Stimulated activated naive CD8-positive, alpha-beta T cell treated with anti-CD3 and anti-CD28 coated beads, Interleukin-15, Interleukin-2, amounts not matched to agents 100 ng/mL and 50 ng/mL, for 24 hours (primary cell): Measurements from ENCODE around the gene LRMDA.
"Not testable (repeated sequence)": the region's sequence is repeated elsewhere in the genome, so short reads cannot be mapped to it uniquely, and the experiment has no call there.

Experiments
- H3K27ac Mint-ChIP-seq: one replicate; pipeline ENCODE4 v1.8.0; 2021; ENCODE audit warnings: mild to moderate bottlenecking, mixed read lengths
- H3K27me3 Mint-ChIP-seq: one replicate; pipeline ENCODE4 v1.8.0; 2021; ENCODE audit warnings: mixed read lengths
- H3K36me3 Mint-ChIP-seq: one replicate; pipeline ENCODE4 v1.8.0; 2021; ENCODE audit warnings: low read depth, mixed read lengths
- H3K4me1 Mint-ChIP-seq: one replicate; pipeline ENCODE4 v1.8.0; 2021; ENCODE audit warnings: low read depth, mixed read lengths
- H3K4me3 Mint-ChIP-seq: one replicate; pipeline ENCODE4 v1.8.0; 2021; ENCODE audit warnings: mild to moderate bottlenecking, mixed read lengths
- H3K9me3 Mint-ChIP-seq: one replicate; pipeline ENCODE4 v1.8.0; 2021; ENCODE audit warnings: mixed read lengths

The LRMDA gene

DNA sequence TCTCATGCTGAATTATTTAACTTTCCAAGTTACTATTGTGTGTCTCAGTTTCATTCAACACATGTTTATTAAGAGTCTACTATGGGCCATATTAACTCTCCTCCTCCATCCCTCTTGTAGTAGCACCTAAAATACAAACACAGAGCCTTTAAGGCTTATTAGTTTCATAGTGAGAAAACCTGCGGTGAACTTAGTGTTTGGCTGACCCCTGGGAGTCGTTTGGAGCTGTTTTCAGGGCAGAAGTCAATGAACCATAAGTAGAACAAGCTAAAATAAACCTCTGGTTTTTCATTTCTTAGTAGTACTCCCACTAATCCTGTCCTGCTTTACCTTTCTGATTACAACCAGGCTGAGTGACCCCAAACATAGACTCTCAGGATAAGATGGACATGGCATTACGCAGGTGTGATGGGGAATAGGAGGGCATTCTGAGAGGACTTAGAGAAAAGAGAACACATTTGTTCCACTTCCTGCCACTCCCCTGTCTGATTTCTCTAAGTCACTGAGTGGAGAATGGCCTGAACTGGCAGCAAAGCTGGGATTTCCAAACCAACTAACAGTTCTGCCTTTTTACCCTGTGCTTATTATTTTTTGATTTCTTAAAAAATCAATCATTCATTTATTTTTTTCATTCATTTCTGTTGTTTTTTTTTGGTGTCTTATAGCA is 74.5 kb downstream of the LRMDA start:
- Mint-ChIP-seq H3K4me3 (no peak overlapping the region), H3K27me3 (peaks cover 5% of the 10 kb centered on the region), H3K27ac (no peak overlapping the region)

GRCh38 chr10:75506930-75507329 is 75.5 kb downstream of the LRMDA start:
- H3K27me3 Mint-ChIP-seq, result peaks cover 5% of the 10 kb centered on the region
- peaks cover 3% of the 10 kb centered on the region for H3K4me1 Mint-ChIP-seq
- H3K36me3 Mint-ChIP-seq, result no peaks in the 10 kb centered on the region
- H3K4me3 Mint-ChIP-seq, result no peak overlapping the region
- H3K27ac Mint-ChIP-seq, result no peak overlapping the region
- no peaks in the 10 kb centered on the region for H3K9me3 Mint-ChIP-seq

More for the DNA sequence above, 74.5 kb downstream of the LRMDA start:
- Mint-ChIP-seq H3K36me3 (no peaks in the 10 kb centered on the region), H3K4me1 (peaks cover 3% of the 10 kb centered on the region), H3K9me3 (no peaks in the 10 kb centered on the region)

DNA sequence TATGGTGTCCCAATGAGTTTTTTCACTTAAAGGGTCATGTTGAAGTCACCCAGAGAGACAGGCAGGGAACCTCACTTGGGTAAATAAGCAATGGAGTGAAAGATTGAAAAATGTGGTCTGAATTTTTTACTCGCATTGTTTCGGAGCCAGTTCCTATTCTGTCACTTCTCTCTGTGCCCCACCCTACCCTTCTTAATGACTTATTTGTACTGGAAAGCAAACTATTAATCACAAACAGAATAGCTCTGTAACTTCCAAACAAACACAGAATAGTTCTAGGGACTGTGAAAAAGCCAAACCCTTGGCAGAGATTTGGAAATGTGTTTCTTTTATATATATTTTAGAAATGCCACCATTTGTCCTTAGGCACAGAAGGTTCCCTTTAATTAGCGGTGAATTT is 76.0 kb downstream of the LRMDA start:
- Mint-ChIP-seq H3K4me1 (peaks cover 3% of the 10 kb centered on the region), H3K36me3 (no peaks in the 10 kb centered on the region), H3K4me3 (no peak overlapping the region), H3K9me3 (no peaks in the 10 kb centered on the region), H3K27ac (no peak overlapping the region), H3K27me3 (peaks cover 7% of the 10 kb centered on the region)

DNA sequence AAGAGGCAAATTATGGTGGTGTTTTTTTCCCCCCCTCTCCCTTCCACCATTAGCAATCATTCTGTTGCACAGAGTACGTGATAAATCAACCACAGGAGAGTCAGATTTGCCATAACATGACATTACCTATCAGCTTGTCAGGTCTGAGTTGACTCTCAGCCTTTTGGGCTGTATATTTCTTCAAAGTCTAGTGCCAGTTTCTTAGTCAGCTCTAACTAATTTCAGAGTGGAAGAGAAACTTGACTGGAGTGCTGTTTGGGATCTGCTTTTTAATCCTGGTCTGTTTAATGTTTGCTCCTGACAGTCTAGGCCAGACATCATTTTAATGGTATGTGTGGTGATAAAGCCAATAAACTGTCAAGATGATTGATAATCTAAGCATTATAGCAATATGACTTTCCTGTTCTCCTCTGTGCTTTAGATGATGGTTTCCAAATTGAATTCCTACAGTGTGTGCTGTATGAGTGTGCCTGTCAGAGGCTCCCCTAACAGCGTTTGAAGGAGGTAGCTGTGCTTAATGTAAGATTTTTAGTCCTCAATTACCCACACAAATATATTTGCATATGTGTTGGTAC is 76.9 kb downstream of the LRMDA start:
- Mint-ChIP-seq H3K9me3 (no peaks in the 10 kb centered on the region), H3K4me3 (no peak overlapping the region), H3K27ac (no peak overlapping the region), H3K27me3 (peaks cover 12% of the 10 kb centered on the region), H3K4me1 (peaks cover 3% of the 10 kb centered on the region), H3K36me3 (no peaks in the 10 kb centered on the region)

- no peaks in the 10 kb centered on the region for H3K9me3 Mint-ChIP-seq
- no peak overlapping the region for H3K4me3 Mint-ChIP-seq
- peaks cover 3% of the 10 kb centered on the region for H3K4me1 Mint-ChIP-seq
- H3K27ac Mint-ChIP-seq, result no peak overlapping the region
- H3K36me3 Mint-ChIP-seq, result no peaks in the 10 kb centered on the region
- H3K27me3 Mint-ChIP-seq, result peaks cover 14% of the 10 kb centered on the region
Measured at GRCh38 chr10:75508814-75509306, 77.4 kb downstream of the LRMDA start.

DNA sequence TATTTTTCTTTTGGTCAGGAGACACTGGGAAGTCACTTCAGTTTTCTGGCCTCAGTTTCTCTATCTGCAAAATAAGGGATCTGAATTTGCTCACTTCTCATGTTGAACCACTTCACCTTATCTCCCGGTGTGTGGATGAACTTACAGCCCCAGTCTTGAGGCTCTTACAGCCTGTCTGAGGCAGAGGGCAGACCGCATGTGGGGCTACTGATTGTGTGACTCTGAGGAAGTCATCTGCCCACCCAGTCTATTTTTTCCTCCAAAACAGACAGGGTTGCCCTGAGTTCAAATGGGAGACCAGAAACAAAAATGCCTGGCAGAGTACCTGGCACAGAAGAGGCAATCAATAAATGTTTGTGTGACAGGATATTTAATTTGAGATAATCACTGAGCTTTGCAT is 78.3 kb downstream of the LRMDA start:
- Mint-ChIP-seq H3K4me3 (no peak overlapping the region), H3K4me1 (peaks cover 3% of the 10 kb centered on the region), H3K36me3 (no peaks in the 10 kb centered on the region)

GRCh38 chr10:75511011-75511410 is 79.6 kb downstream of the LRMDA start:
- H3K4me1 Mint-ChIP-seq, result peaks cover 3% of the 10 kb centered on the region
- H3K4me3 Mint-ChIP-seq, result no peak overlapping the region
- no peak overlapping the region for H3K27ac Mint-ChIP-seq
- peaks cover 3% of the 10 kb centered on the region for H3K9me3 Mint-ChIP-seq
- no peaks in the 10 kb centered on the region for H3K36me3 Mint-ChIP-seq
- peaks cover 12% of the 10 kb centered on the region for H3K27me3 Mint-ChIP-seq

More for the DNA sequence above, 78.3 kb downstream of the LRMDA start:
- Mint-ChIP-seq H3K9me3 (no peaks in the 10 kb centered on the region), H3K27ac (no peak overlapping the region), H3K27me3 (peaks cover 14% of the 10 kb centered on the region)

DNA sequence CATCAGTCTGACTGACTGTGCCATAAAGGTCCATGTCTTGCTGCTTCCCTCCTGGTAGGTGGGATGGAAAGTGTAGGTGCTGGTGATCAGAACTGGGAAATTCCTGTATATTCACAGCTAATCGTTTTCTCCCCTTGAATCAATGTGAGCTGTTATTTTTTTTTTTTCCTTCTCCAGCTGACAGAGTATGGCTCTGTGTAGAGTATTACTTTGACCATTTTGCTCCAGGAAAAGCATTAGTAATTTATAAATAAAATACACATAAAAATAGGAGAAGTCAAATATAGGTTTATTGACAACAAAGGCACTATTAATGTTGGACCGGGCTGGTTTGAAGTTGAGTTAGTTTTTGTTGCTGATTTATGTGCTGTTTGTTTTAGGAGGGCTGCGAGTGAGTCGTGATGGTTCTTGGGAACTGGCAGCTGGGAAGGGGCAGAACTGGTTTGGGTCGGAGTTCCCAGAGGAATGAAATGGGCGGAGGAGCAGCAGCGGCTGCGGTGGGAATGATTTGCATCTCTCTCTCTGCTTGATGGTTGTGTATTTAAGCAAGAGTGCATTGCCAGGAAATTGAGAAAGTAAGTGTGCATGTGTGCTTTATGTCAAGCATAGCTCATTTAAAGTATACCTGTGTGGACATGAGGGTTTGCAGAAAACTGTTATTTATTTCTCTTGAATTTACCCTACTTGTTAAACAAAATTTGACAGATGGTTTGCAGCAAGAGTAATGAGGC is 80.9 kb downstream of the LRMDA start:
- H3K36me3 Mint-ChIP-seq, result no peaks in the 10 kb centered on the region
- peaks cover 12% of the 10 kb centered on the region for H3K27me3 Mint-ChIP-seq
- peaks cover 3% of the 10 kb centered on the region for H3K9me3 Mint-ChIP-seq
- peaks cover 7% of the 10 kb centered on the region for H3K4me1 Mint-ChIP-seq
- H3K27ac Mint-ChIP-seq, result no peak overlapping the region
- no peak overlapping the region for H3K4me3 Mint-ChIP-seq

GRCh38 chr10:75513292-75513885 is 82.0 kb downstream of the LRMDA start:
- Mint-ChIP-seq H3K36me3 (no peaks in the 10 kb centered on the region), H3K4me3 (no peak overlapping the region), H3K27me3 (peaks cover 12% of the 10 kb centered on the region), H3K4me1 (peaks cover 7% of the 10 kb centered on the region), H3K9me3 (peaks cover 3% of the 10 kb centered on the region), H3K27ac (no peak overlapping the region)

- Mint-ChIP-seq H3K27ac (no peak overlapping the region), H3K27me3 (peaks cover 21% of the 10 kb centered on the region), H3K4me3 (no peak overlapping the region), H3K9me3 (peaks cover 3% of the 10 kb centered on the region), H3K36me3 (no peaks in the 10 kb centered on the region), H3K4me1 (peaks cover 4% of the 10 kb centered on the region)
Measured at GRCh38 chr10:75514830-75515229, 83.4 kb downstream of the LRMDA start.

DNA sequence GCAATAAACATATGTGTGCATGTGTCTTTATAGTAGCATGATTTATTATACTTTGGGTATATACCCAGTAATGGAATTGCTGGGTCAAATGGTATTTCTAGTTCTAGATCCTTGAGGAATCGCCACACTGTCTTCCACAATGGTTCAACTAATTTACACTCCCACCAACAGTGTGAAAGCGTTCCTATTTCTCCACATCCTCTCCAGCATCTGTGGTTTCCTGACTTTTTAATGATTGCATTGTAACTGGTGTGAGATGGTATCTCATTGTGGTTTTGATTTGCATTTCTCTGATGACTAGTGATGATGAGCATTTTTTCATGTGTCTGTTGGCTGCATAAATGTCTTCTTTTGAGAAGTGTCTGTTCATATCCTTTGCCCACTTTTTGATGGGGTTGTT is 84.7 kb downstream of the LRMDA start:
- not testable (repeated sequence) for H3K36me3 Mint-ChIP-seq, H3K4me3 Mint-ChIP-seq, H3K9me3 Mint-ChIP-seq, H3K4me1 Mint-ChIP-seq, H3K27ac Mint-ChIP-seq
- H3K27me3 Mint-ChIP-seq, result peaks cover 28% of the 10 kb centered on the region

GRCh38 chr10:75519213-75519612 is 87.8 kb downstream of the LRMDA start:
- H3K27me3 Mint-ChIP-seq, result peaks cover 21% of the 10 kb centered on the region
- not testable (repeated sequence) for H3K27ac Mint-ChIP-seq, H3K9me3 Mint-ChIP-seq

GRCh38 chr10:75521194-75521829 is 89.9 kb downstream of the LRMDA start:
- H3K36me3 Mint-ChIP-seq, result not testable (repeated sequence)

More at GRCh38 chr10:75519213-75519612, 87.8 kb downstream of the LRMDA start:
- not testable (repeated sequence) for H3K4me1 Mint-ChIP-seq, H3K4me3 Mint-ChIP-seq, H3K36me3 Mint-ChIP-seq

DNA sequence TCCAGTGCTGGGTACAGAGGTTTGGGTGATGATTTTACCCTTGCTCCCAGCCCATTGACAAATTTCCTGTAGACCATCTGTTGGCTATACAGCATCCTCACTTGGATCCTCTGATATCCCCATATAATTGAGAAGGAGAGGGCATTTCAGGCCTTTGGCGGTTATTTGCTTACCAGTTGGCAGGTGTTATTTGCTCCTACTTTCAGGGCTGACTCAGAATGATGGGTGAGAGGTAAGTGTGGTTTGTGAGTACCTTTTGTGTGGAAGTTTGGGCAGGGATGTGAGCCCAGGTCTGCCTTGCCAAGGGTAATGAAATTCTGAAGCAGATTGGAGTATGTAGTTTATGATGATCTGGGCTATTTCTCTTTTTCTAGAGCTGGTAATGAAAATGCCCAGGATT is 93.6 kb downstream of the LRMDA start:
- H3K27ac Mint-ChIP-seq, result no peak overlapping the region
- peaks cover 31% of the 10 kb centered on the region for H3K27me3 Mint-ChIP-seq
- peaks cover 5% of the 10 kb centered on the region for H3K9me3 Mint-ChIP-seq
- H3K4me3 Mint-ChIP-seq, result no peak overlapping the region
- no peaks in the 10 kb centered on the region for H3K4me1 Mint-ChIP-seq
- H3K36me3 Mint-ChIP-seq, result no peaks in the 10 kb centered on the region

More at GRCh38 chr10:75521194-75521829, 89.9 kb downstream of the LRMDA start:
- H3K27ac Mint-ChIP-seq, H3K9me3 Mint-ChIP-seq, H3K4me3 Mint-ChIP-seq, H3K4me1 Mint-ChIP-seq: not testable (repeated sequence)
- peaks cover 27% of the 10 kb centered on the region for H3K27me3 Mint-ChIP-seq
